Activated effector memory CD4-positive, alpha-beta T cell treated with Interleukin-2 at 50 U/mL for 16 hours (primary cell): ENCODE measurements around the gene AARS1.
A peak's percentile ranks its signal among the peaks of the same experiment; 100 is the strongest.
"Not testable (repeated sequence)": the region's sequence is repeated elsewhere in the genome, so short reads cannot be mapped to it uniquely, and the experiment has no call there.

Experiments
- DNase-seq: peaks from one replicate; pipeline ENCODE4 v3.0.0-alpha.2; 2020

AARS1 gene

GRCh38 chr16:70270176-70270575 is 19.1 kb downstream of the AARS1 start:
- no peak for DNase-seq

- no peak for DNase-seq
Observed at GRCh38 chr16:70269471-70269870, 19.8 kb downstream of the AARS1 start.

- DNase-seq: not testable (repeated sequence)
Observed at GRCh38 chr16:70267922-70268321, 21.4 kb downstream of the AARS1 start.

- DNase-seq: no peak
Observed at GRCh38 chr16:70267516-70267915, 21.8 kb downstream of the AARS1 start.

GRCh38 chr16:70259903-70260302 is 29.4 kb downstream of the AARS1 start:
- DNase-seq: not testable (repeated sequence)

GRCh38 chr16:70258946-70259345 is 30.4 kb downstream of the AARS1 start:
- DNase-seq: no peak

- no peak for DNase-seq
Observed at GRCh38 chr16:70258065-70258464, 31.2 kb downstream of the AARS1 start.

- no peak for DNase-seq
Observed at GRCh38 chr16:70257391-70257790, 31.9 kb downstream of the AARS1 start.

- no peak for DNase-seq
Observed at GRCh38 chr16:70255574-70255973, 33.7 kb downstream of the AARS1 start.

GRCh38 chr16:70254965-70255286 is 34.4 kb downstream of the AARS1 start:
- DNase-seq: no peak

GRCh38 chr16:70254180-70254964 is 34.9 kb downstream of the AARS1 start:
- no peak for DNase-seq

- DNase-seq: no peak
Observed at GRCh38 chr16:70253291-70254106, 35.8 kb downstream of the AARS1 start.

- no peak for DNase-seq
Observed at GRCh38 chr16:70252355-70252988, 36.8 kb downstream of the AARS1 start.

GRCh38 chr16:70251629-70252354 is 37.5 kb downstream of the AARS1 start, which contains the start of gene EXOSC6:
Gene EXOSC6 (minus strand): TSS chr16:70251940. CDS start chr16:70251900, 40 bp downstream.
- DNase-seq: peak; percentile 89

GRCh38 chr16:70250748-70251628 is 38.3 kb downstream of the AARS1 start:
- DNase-seq: no peak

- not testable (repeated sequence) for DNase-seq
Observed at GRCh38 chr16:70249697-70250096, 39.6 kb downstream of the AARS1 start.

- not testable (repeated sequence) for DNase-seq
Observed at GRCh38 chr16:70238773-70239172, 50.5 kb downstream of the AARS1 start.

GRCh38 chr16:70231831-70232230 is 57.5 kb downstream of the AARS1 start:
- not testable (repeated sequence) for DNase-seq

GRCh38 chr16:70226024-70226423 is 63.3 kb downstream of the AARS1 start:
- DNase-seq: not testable (repeated sequence)

- DNase-seq: not testable (repeated sequence)
Observed at GRCh38 chr16:70225430-70225829, 63.9 kb downstream of the AARS1 start.

- not testable (repeated sequence) for DNase-seq
Observed at GRCh38 chr16:70224645-70225044, 64.7 kb downstream of the AARS1 start.
